B cell (primary cell): ENCODE results near the gene NOTCH1. TPM values are rescaled to one million over a fixed set of nuclear protein-coding genes. Genes with fewer than 3 reads are reported as not detected.

Experiments used
- ATAC-seq: fragments of 200-7000 bp; cut with Tn5 transposase; one replicate; pipeline ENCODE4 v1.10.0; 2021; ENCODE audit warnings: low read depth, mild to moderate bottlenecking, moderate number of reproducible peaks, moderate library complexity
- CTCF ChIA-PET: fragments of 350-600 bp; sonication (Branson Sonifier 250); formaldehyde crosslinking; loops from one replicate; lab custom pipeline; 2021; ENCODE audit warnings: antibody characterized with exemption, inconsistent platforms; lab: Charles Lee
- POLR2A ChIA-PET: fragments of 350-600 bp; sonication (Branson Sonifier 250); formaldehyde crosslinking; loops from one replicate; lab custom pipeline; 2021; ENCODE audit warnings: antibody characterized with exemption; lab: Charles Lee
- DNase-seq: peaks from one replicate; pipeline ENCODE4 v3.0.0; 2013
- H2AFZ ChIP-seq: 2 replicates; pipeline ENCODE4 v1.6.1; 2012; ENCODE audit warnings: mild to moderate bottlenecking, low read depth, low read length; ENCODE audit not compliant: insufficient read depth, poor library complexity, severe bottlenecking
- H3K27ac ChIP-seq, 2 donors: 1 replicate in 1 of 2; 2 replicates in 1 of 2; pipeline ENCODE4 v1.5.1; 2012 to 2013; ENCODE audit warnings: low read length in 2 of 2, mild to moderate bottlenecking in 2 of 2, moderate library complexity in 1 of 2
- H3K27me3 ChIP-seq, 4 experiments: fragments of 200-600 bp in 1 of 4; sonication (generic) in 1 of 4; replicated peaks in 1 of 4; 1 replicate in 2 of 4; 2 replicates in 2 of 4; pipeline versions ENCODE4 v1.6.1 to v1.7.0; 2013 to 2016; ENCODE audit warnings: low read length in 3 of 4, mild to moderate bottlenecking in 2 of 4, mixed read lengths in 1 of 4, moderate library complexity in 1 of 4; ENCODE audit not compliant: insufficient read depth in 4 of 4, control insufficient read depth in 3 of 4; ENCODE audit errors: control extremely low read depth in 1 of 4
- H3K36me3 ChIP-seq, 2 experiments: replicated peaks in 1 of 2; 1 replicate in 1 of 2; 2 replicates in 1 of 2; pipeline versions ENCODE4 v1.6.1 to v1.7.1; 2013; ENCODE audit warnings: low read length in 1 of 2; ENCODE audit not compliant: insufficient read depth in 2 of 2, control insufficient read depth in 1 of 2; ENCODE audit errors: control extremely low read depth in 1 of 2, extremely low read depth in 1 of 2
- H3K4me1 ChIP-seq, 2 donors: fragments of 200-600 bp in 1 of 2; sonication (generic) in 1 of 2; 1 replicate in 1 of 2; 2 replicates in 1 of 2; pipeline versions ENCODE4 v1.5.1 to v1.6.1; 2013 to 2017; ENCODE audit warnings: low read length in 2 of 2; ENCODE audit not compliant: control insufficient read depth in 2 of 2, insufficient read depth in 2 of 2
- H3K4me2 ChIP-seq: replicated peaks from 2 replicates; pipeline ENCODE3; 2012; ENCODE audit warnings: mild to moderate bottlenecking, low read depth, low read length; ENCODE audit not compliant: poor library complexity, severe bottlenecking
- H3K4me3 ChIP-seq, 5 experiments: fragments of 200-600 bp in 1 of 5; sonication (generic) in 1 of 5; 1 replicate in 3 of 5; 2 replicates in 2 of 5; pipeline versions ENCODE4 v1.5.1 to v1.7.0; 2011 to 2016; ENCODE audit warnings: low read length in 4 of 5, mild to moderate bottlenecking in 4 of 5, low read depth in 2 of 5, control low read depth in 1 of 5, moderate library complexity in 1 of 5; ENCODE audit not compliant: insufficient read depth in 1 of 5; ENCODE audit errors: control extremely low read depth in 1 of 5, extremely low read depth in 1 of 5
- H3K79me2 ChIP-seq: fragments of 200-600 bp; sonication (generic); one replicate; pipeline ENCODE4 v1.6.0; 2016; ENCODE audit warnings: low read length; ENCODE audit not compliant: control insufficient read depth, insufficient read depth
- H3K9ac ChIP-seq: fragments of 200-600 bp; sonication (generic); 2 replicates; pipeline ENCODE4 v1.6.1; 2017; ENCODE audit warnings: mild to moderate bottlenecking, low read length, moderate library complexity
- H3K9me3 ChIP-seq, 3 donors: one replicate each; pipeline versions ENCODE4 v1.6.1 to v1.7.1; 2013; ENCODE audit warnings: low read length in 2 of 3; ENCODE audit not compliant: control insufficient read depth in 2 of 3, insufficient read depth in 1 of 3; ENCODE audit errors: control extremely low read depth in 1 of 3
- H4K20me1 ChIP-seq: 2 replicates; pipeline ENCODE4 v1.6.0; 2012; ENCODE audit warnings: mild to moderate bottlenecking, low read length; ENCODE audit not compliant: insufficient read depth, control insufficient read depth, poor library complexity, severe bottlenecking
- H3K27ac Mint-ChIP-seq: one replicate; pipeline ENCODE4 v1.8.0; 2021; ENCODE audit warnings: mixed read lengths
- H3K27me3 Mint-ChIP-seq: one replicate; pipeline ENCODE4 v1.8.0; 2021; ENCODE audit warnings: mixed read lengths
- H3K4me1 Mint-ChIP-seq: one replicate; pipeline ENCODE4 v1.8.0; 2021; ENCODE audit warnings: mixed read lengths
- H3K4me3 Mint-ChIP-seq: one replicate; pipeline ENCODE4 v1.8.0; 2021; ENCODE audit warnings: mixed read lengths
- H3K9me3 Mint-ChIP-seq: one replicate; pipeline ENCODE4 v1.8.0; 2022; ENCODE audit warnings: mixed read lengths; ENCODE audit not compliant: insufficient read depth
- EZH2 ChIP-seq: IDR thresholded peaks from 2 replicates; pipeline ENCODE4 v1.6.1; 2012; ENCODE audit warnings: borderline replicate concordance, low read depth, mild to moderate bottlenecking, moderate library complexity, low read length; ENCODE audit not compliant: insufficient read depth, poor library complexity, severe bottlenecking
- WGBS: methylation state at CpG from one replicate; pipeline ENCODE4 v1.1.5; 2013; ENCODE audit warnings: missing lambda C conversion rate; ENCODE audit not compliant: insufficient coverage; 5-methylcytosine and 5-hydroxymethylcytosine counted together
- intact Hi-C: fragments of 100-400 bp; cut with micrococcal nuclease; formaldehyde crosslinking; loops from one replicate; pipeline ENCODE4 v1.10.0; 2022
- polyA plus RNA-seq: library from polyadenylated mRNA; depleted of rRNA; stranded (reverse); fragments of >200 nt; gene quantifications from 2 replicates; pipeline ENCODE4 v1.2.3, GENCODE V29; 2012
- total RNA-seq, 2 donors: library from RNA; stranded (reverse); fragments of 120-200 nt in 1 of 2; gene quantifications; 1 replicate in 1 of 2; 2 replicates in 1 of 2; pipeline versions ENCODE4 v1.2.3 to v1.2.4, GENCODE V29; 2013 to 2022
- TF ChIP-seq, protein P1 (sequence below): fragments of 200-600 bp; IDR thresholded peaks from one replicate; pipeline ENCODE4 v1.8.0; 2022; ENCODE audit warnings: antibody characterized with exemption, mild to moderate bottlenecking

The NOTCH1 gene
- total and polyA plus RNA-seq, 2 donors (not counting 1 experiment from before 2014, with no cell fraction given), result 16.6 to 38.5 TPM

DNA sequence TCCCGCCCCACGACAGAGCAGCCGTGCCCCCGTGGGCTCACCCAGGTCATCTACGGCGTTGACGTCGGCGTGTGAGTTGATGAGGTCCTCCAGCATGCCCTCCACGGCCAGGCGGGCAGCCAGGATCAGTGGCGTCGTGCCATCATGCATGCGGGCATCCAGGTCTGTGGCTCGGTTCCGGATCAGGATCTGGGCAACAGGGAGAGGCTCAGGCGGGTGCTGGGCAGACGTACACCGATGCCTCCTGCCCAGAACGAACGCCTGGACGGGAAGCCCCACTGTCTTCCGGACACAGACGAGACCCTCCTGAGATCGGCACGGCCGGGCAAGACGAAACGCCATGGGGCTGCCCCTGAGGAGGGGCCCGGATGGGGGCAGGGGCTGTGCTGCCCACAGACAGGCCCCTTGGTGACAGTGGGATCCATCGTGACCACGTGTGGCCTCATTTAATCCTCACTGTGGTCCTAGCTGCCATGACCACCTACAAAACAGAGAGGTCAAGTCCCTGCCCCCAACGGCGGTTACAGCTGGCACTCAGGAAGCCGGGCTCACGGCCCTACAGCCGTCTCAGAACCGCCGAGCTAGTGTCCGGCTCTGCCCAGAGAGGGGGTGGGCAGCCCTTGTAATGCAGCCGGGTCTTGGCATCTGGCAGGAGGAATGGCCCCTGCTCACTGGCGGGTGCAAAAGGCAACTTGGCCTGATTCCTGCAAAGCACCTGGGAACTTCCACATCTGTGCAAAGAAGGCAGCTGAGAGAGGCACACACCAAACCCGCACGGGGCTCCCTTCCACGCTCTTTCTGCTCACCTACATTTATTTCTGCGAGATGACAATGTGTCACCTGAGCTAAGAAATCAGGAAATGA lies 46.5 kb downstream of the NOTCH1 start:
- WGBS, result 96% methylated on average over 46 of the region's 46 CpGs

More for the DNA sequence above, 46.5 kb downstream of the NOTCH1 start:
- Histone ChIP-seq H3K4me1 (no peaks in the 10 kb centered on the region), H3K9me3 (no peaks in the 10 kb centered on the region), H3K9ac (no peak overlapping the region), H3K36me3 (peaks cover 0 to 56% of the 10 kb centered on the region in 2 experiments), H3K4me2 (no peak overlapping the region), H4K20me1 (peaks cover 24% of the 10 kb centered on the region), H3K27ac (no peak overlapping the region), H3K4me3 (no peak overlapping the region), H2AFZ (no peak overlapping the region), H3K27me3 (no peaks in the 10 kb centered on the region), H3K79me2 (no peaks in the 10 kb centered on the region)
- TF ChIP-seq, protein P1, sequence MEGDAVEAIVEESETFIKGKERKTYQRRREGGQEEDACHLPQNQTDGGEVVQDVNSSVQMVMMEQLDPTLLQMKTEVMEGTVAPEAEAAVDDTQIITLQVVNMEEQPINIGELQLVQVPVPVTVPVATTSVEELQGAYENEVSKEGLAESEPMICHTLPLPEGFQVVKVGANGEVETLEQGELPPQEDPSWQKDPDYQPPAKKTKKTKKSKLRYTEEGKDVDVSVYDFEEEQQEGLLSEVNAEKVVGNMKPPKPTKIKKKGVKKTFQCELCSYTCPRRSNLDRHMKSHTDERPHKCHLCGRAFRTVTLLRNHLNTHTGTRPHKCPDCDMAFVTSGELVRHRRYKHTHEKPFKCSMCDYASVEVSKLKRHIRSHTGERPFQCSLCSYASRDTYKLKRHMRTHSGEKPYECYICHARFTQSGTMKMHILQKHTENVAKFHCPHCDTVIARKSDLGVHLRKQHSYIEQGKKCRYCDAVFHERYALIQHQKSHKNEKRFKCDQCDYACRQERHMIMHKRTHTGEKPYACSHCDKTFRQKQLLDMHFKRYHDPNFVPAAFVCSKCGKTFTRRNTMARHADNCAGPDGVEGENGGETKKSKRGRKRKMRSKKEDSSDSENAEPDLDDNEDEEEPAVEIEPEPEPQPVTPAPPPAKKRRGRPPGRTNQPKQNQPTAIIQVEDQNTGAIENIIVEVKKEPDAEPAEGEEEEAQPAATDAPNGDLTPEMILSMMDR, result no peak
- no peak for TF ChIP-seq EZH2
- H3K27ac Mint-ChIP-seq, result no peak overlapping the region
- no peak for DNase-seq
- no peaks in the 10 kb centered on the region for H3K9me3 Mint-ChIP-seq
- intact Hi-C loops, result no loop called here
- ATAC-seq, result no peak
- H3K27me3 Mint-ChIP-seq, result no peaks in the 10 kb centered on the region
- no peak overlapping the region for H3K4me3 Mint-ChIP-seq
- no peaks in the 10 kb centered on the region for H3K4me1 Mint-ChIP-seq
- ChIA-PET POLR2A (no interaction called here), CTCF (no interaction called here)
